Measurements from ENCODE around the gene MTMR1. TPM values are rescaled to one million over a fixed set of nuclear protein-coding genes. Genes with fewer than 3 reads are reported as not detected.

MTMR1 gene
- total RNA-seq, 1 donor from 2014 or later: 42.8 TPM

DNA sequence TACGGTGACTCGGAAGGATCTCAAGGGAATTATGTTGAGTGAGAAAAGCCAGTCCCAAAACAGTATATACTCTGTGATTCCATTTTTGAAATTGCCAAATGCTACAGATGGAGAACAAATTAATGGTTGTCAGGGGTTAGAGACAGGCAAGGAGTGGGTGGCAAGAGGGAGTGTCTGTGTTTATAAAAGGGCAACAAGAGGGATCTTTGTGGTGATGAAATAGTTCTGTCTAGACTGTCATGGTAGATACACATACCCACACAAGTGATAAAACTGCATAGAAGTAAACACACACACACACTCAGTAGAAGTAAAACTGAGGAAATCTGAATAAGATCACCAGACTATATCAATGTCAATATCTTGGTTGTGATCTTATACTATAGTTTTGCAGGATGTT, 112.5 kb downstream of the MTMR1 start:
- H3K9ac ChIP-seq (ENCODE audit: low read depth in 1 of 3, low read length in 3 of 3): no peak overlapping the region
- no peak overlapping the region for H3K4me3 ChIP-seq (ENCODE audit: low read length in 3 of 3)
- H3K36me3 ChIP-seq (ENCODE audit: control insufficient read depth in 3 of 3, insufficient read depth in 3 of 3, low read length in 3 of 3): peaks cover 0 to 6% (median 0%) of the 10 kb centered on the region in 3 donors
- H3K27me3 ChIP-seq (ENCODE audit: control insufficient read depth in 3 of 3, insufficient read depth in 3 of 3, low read length in 3 of 3): no peaks in the 10 kb centered on the region
- H3K9me3 ChIP-seq (ENCODE audit: control insufficient read depth in 3 of 3, low read length in 3 of 3): no peaks in the 10 kb centered on the region
- no peaks in the 10 kb centered on the region for H3K4me1 ChIP-seq (ENCODE audit: control insufficient read depth in 3 of 3, insufficient read depth in 3 of 3, low read length in 3 of 3)
- no peak overlapping the region for H3K27ac ChIP-seq (ENCODE audit: low read depth, low read length)

DNA sequence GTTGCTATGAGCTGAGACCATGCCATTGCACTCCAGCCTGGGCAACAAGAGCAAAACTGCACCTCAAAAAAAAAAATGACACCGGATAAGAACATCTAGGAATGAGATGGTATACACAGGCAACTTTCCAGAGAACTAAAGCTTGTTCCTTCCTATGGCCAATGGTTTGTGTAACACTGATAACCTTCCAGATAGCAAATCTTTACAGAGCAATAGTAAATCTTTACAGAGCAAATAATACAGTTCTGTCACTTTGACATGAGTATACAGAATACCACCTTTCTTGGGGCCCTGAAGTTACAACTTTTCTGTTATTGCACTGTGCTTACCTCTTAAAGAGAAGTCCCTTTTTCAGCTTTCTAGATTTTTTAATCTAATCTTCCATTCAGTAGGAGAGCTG, 113.6 kb downstream of the MTMR1 start:
- Histone ChIP-seq H3K27ac (ENCODE audit: low read depth, low read length) (no peak overlapping the region), H3K27me3 (ENCODE audit: control insufficient read depth in 3 of 3, insufficient read depth in 3 of 3, low read length in 3 of 3) (no peaks in the 10 kb centered on the region), H3K4me1 (ENCODE audit: control insufficient read depth in 3 of 3, insufficient read depth in 3 of 3, low read length in 3 of 3) (no peaks in the 10 kb centered on the region), H3K36me3 (ENCODE audit: control insufficient read depth in 3 of 3, insufficient read depth in 3 of 3, low read length in 3 of 3) (peaks cover 0 to 6% (median 0%) of the 10 kb centered on the region in 3 donors), H3K9me3 (ENCODE audit: control insufficient read depth in 3 of 3, low read length in 3 of 3) (no peaks in the 10 kb centered on the region), H3K4me3 (ENCODE audit: low read length in 3 of 3) (no peak overlapping the region), H3K9ac (ENCODE audit: low read depth in 1 of 3, low read length in 3 of 3) (no peak overlapping the region)

DNA sequence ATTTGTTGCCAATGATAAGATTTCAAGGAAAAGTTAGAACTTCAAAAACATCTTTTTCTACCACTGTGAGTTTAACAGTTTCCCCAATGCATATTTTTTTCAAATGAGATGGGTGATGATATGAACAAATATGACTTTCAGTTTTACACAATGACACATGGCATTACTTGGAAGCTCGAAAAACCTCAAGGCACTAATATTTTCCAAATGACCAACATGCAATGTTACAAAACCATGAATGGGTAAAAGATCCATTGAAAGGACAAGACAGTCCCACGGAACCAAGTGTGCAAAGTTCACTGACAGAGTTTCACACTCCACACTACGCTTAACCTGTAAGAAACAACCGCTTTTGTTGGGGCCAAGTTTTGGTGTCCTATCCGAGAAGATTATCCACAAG, 120.7 kb downstream of the MTMR1 start:
- Histone ChIP-seq H3K9me3 (ENCODE audit: control insufficient read depth in 3 of 3, low read length in 3 of 3) (no peaks in the 10 kb centered on the region), H3K27me3 (ENCODE audit: control insufficient read depth in 3 of 3, insufficient read depth in 3 of 3, low read length in 3 of 3) (no peaks in the 10 kb centered on the region), H3K36me3 (ENCODE audit: control insufficient read depth in 3 of 3, insufficient read depth in 3 of 3, low read length in 3 of 3) (peaks cover 0 to 3% (median 2%) of the 10 kb centered on the region in 3 donors), H3K9ac (ENCODE audit: low read depth in 1 of 3, low read length in 3 of 3) (no peak overlapping the region), H3K4me1 (ENCODE audit: control insufficient read depth in 3 of 3, insufficient read depth in 3 of 3, low read length in 3 of 3) (no peaks in the 10 kb centered on the region), H3K27ac (ENCODE audit: low read depth, low read length) (no peak overlapping the region), H3K4me3 (ENCODE audit: low read length in 3 of 3) (no peak overlapping the region)

Other genes with a start within 250 kb of the MTMR1 start
- gene MTM1, start 124.8 kb upstream of the MTMR1 start, total RNA-seq: 9.4 TPM
- gene CD99L2, start 205.3 kb downstream of the MTMR1 start, total RNA-seq: 25.1 TPM

All from skeletal muscle tissue (tissue), 4 donors.